ENCODE data around the gene SELENOW.

The SELENOW gene

GRCh38 chr19:47749326-47749725 lies 29.2 kb upstream of the SELENOW start:
- no peak for TF ChIP-seq JUND (IDR thresholded peaks at IDR 0.05; ENCODE audit: low read depth)
- in situ Hi-C loops (cut with HindIII; ENCODE audit: low pct_unique_long_range_greater_than_20kb, low sequenced_read_pairs): no loop called here
- DNase-seq (ENCODE audit: low read depth in 1 of 2, low spot score in 1 of 2): no peak

- no peak for DNase-seq (ENCODE audit: low read depth in 1 of 2, low spot score in 1 of 2)
- TF ChIP-seq JUND (IDR thresholded peaks at IDR 0.05; ENCODE audit: low read depth): no peak
- in situ Hi-C loops (cut with HindIII; ENCODE audit: low pct_unique_long_range_greater_than_20kb, low sequenced_read_pairs): no loop called here
These were observed 27.8 kb upstream of the SELENOW start for GRCh38 chr19:47750752-47751151.

- DNase-seq (ENCODE audit: low read depth in 1 of 2, low spot score in 1 of 2): no peak
- in situ Hi-C loops (cut with HindIII; ENCODE audit: low pct_unique_long_range_greater_than_20kb, low sequenced_read_pairs): no loop called here
- no peak for TF ChIP-seq JUND (IDR thresholded peaks at IDR 0.05; ENCODE audit: low read depth)
These were observed 25.9 kb upstream of the SELENOW start for GRCh38 chr19:47752440-47753211.

GRCh38 chr19:47754206-47755064 lies 24.1 kb upstream of the SELENOW start:
- in situ Hi-C loops (cut with HindIII; ENCODE audit: low pct_unique_long_range_greater_than_20kb, low sequenced_read_pairs): no loop called here
- DNase-seq (ENCODE audit: low read depth in 1 of 2, low spot score in 1 of 2): no peak

GRCh38 chr19:47755065-47755761 lies 23.3 kb upstream of the SELENOW start:
- no peak for TF ChIP-seq JUND (IDR thresholded peaks at IDR 0.05; ENCODE audit: low read depth)
- in situ Hi-C loops (cut with HindIII; ENCODE audit: low pct_unique_long_range_greater_than_20kb, low sequenced_read_pairs): no loop called here

More at GRCh38 chr19:47754206-47755064, 24.1 kb upstream of the SELENOW start:
- no peak for TF ChIP-seq JUND (IDR thresholded peaks at IDR 0.05; ENCODE audit: low read depth)

GRCh38 chr19:47755762-47756626 lies 22.5 kb upstream of the SELENOW start:
- in situ Hi-C loops (cut with HindIII; ENCODE audit: low pct_unique_long_range_greater_than_20kb, low sequenced_read_pairs): no loop called here
- no peak for TF ChIP-seq JUND (IDR thresholded peaks at IDR 0.05; ENCODE audit: low read depth)
- no peak for DNase-seq (ENCODE audit: low read depth in 1 of 2, low spot score in 1 of 2)

More at GRCh38 chr19:47755065-47755761, 23.3 kb upstream of the SELENOW start:
- no peak for DNase-seq (ENCODE audit: low read depth in 1 of 2, low spot score in 1 of 2)

GRCh38 chr19:47756627-47756929 lies 21.9 kb upstream of the SELENOW start:
- no peak for TF ChIP-seq JUND (IDR thresholded peaks at IDR 0.05; ENCODE audit: low read depth)
- DNase-seq (ENCODE audit: low read depth in 1 of 2, low spot score in 1 of 2): no peak
- in situ Hi-C loops (cut with HindIII; ENCODE audit: low pct_unique_long_range_greater_than_20kb, low sequenced_read_pairs): no loop called here

GRCh38 chr19:47756953-47757608 lies 21.4 kb upstream of the SELENOW start:
- in situ Hi-C loops (cut with HindIII; ENCODE audit: low pct_unique_long_range_greater_than_20kb, low sequenced_read_pairs): no loop called here
- TF ChIP-seq JUND (IDR thresholded peaks at IDR 0.05; ENCODE audit: low read depth): no peak
- DNase-seq (ENCODE audit: low read depth in 1 of 2, low spot score in 1 of 2): no peak

- in situ Hi-C loops (cut with HindIII; ENCODE audit: low pct_unique_long_range_greater_than_20kb, low sequenced_read_pairs): no loop called here
- no peak for DNase-seq (ENCODE audit: low read depth in 1 of 2, low spot score in 1 of 2)
- no peak for TF ChIP-seq JUND (IDR thresholded peaks at IDR 0.05; ENCODE audit: low read depth)
These were observed 20.7 kb upstream of the SELENOW start for GRCh38 chr19:47757617-47758442.

- no peak for DNase-seq (ENCODE audit: low read depth in 1 of 2, low spot score in 1 of 2)
- in situ Hi-C loops (cut with HindIII; ENCODE audit: low pct_unique_long_range_greater_than_20kb, low sequenced_read_pairs): no loop called here
- no peak for TF ChIP-seq JUND (IDR thresholded peaks at IDR 0.05; ENCODE audit: low read depth)
These were observed 20.1 kb upstream of the SELENOW start for GRCh38 chr19:47758443-47758804.

- no peak for DNase-seq (ENCODE audit: low read depth in 1 of 2, low spot score in 1 of 2)
- TF ChIP-seq JUND (IDR thresholded peaks at IDR 0.05; ENCODE audit: low read depth): no peak
- in situ Hi-C loops (cut with HindIII; ENCODE audit: low pct_unique_long_range_greater_than_20kb, low sequenced_read_pairs): no loop called here
These were observed 17.9 kb upstream of the SELENOW start for GRCh38 chr19:47760632-47760999.
